HL-60 (cell line): ENCODE data around the gene CFAP69.
"Not testable (repeated sequence)": the region's sequence is repeated elsewhere in the genome, so short reads cannot be mapped to it uniquely, and the experiment has no call there.

Experiments used
- DNase-seq, 2 experiments: peaks; one replicate each; pipeline ENCODE4 v3.0.0-alpha.2; 2010 to 2020; ENCODE audit warnings: low read depth in 1 of 2, low spot score in 1 of 2
- H3K27ac ChIP-seq: fragments of 250-450 bp; sonication (Bioruptor Pico); replicated peaks from 2 replicates; pipeline ENCODE4 v1.5.1; 2020; ENCODE audit warnings: mild to moderate bottlenecking, moderate library complexity
- H3K27me3 ChIP-seq: fragments of 250-450 bp; sonication (Bioruptor Pico); 2 replicates; pipeline ENCODE4 v1.5.1; 2021; ENCODE audit warnings: mild to moderate bottlenecking, moderate library complexity; ENCODE audit not compliant: insufficient read depth, poor library complexity, severe bottlenecking
- H3K4me3 ChIP-seq: replicated peaks from 2 replicates; pipeline ENCODE4 v1.5.1; 2011; ENCODE audit warnings: mild to moderate bottlenecking, control low read depth, low read length; ENCODE audit not compliant: insufficient read depth
- GABPA ChIP-seq: IDR thresholded peaks from 2 replicates; pipeline ENCODE4 v1.6.1; 2012; ENCODE audit warnings: low read depth
- POLR2AphosphoS5 ChIP-seq: IDR thresholded peaks from 2 replicates; pipeline ENCODE4 v1.6.1; 2012; ENCODE audit warnings: low read depth
- SPI1 ChIP-seq: IDR thresholded peaks from 2 replicates; pipeline ENCODE4 v1.6.1; 2012; ENCODE audit warnings: low read depth, mild to moderate bottlenecking, borderline replicate concordance
- TF ChIP-seq, protein P1 (sequence below): IDR thresholded peaks from 2 replicates; pipeline ENCODE4 v1.6.1; 2012; ENCODE audit warnings: low read depth; ENCODE audit not compliant: insufficient replicate concordance
- TF ChIP-seq, protein P2 (sequence below): IDR thresholded peaks from one replicate; pipeline ENCODE4 v1.5.1; 2011; ENCODE audit warnings: low read length, control low read depth, inconsistent platforms; ENCODE audit not compliant: insufficient read depth

The CFAP69 gene

DNA sequence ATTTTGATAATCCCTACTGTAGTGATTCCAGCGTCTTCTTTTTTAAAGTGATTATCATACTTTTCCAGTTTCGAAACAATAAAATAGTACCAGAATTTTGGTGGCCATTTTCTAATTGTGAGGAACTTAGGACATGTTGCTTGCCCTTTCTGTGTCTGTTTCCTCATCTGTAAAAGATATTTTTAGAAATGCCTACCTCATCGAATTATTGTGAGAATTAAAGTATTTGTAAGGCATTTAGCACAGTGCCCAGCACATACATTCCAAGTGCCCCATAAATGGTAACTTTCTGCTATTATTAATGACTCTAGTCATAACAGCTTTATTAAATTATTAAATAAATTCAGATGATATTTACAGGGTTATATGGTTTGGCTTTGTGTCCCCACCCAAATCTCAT, 3.7 kb downstream of the CFAP69 start:
- H3K27me3 ChIP-seq: peaks cover 4% of the 10 kb centered on the region
- no peak overlapping the region for H3K27ac ChIP-seq
- TF ChIP-seq, protein P1, sequence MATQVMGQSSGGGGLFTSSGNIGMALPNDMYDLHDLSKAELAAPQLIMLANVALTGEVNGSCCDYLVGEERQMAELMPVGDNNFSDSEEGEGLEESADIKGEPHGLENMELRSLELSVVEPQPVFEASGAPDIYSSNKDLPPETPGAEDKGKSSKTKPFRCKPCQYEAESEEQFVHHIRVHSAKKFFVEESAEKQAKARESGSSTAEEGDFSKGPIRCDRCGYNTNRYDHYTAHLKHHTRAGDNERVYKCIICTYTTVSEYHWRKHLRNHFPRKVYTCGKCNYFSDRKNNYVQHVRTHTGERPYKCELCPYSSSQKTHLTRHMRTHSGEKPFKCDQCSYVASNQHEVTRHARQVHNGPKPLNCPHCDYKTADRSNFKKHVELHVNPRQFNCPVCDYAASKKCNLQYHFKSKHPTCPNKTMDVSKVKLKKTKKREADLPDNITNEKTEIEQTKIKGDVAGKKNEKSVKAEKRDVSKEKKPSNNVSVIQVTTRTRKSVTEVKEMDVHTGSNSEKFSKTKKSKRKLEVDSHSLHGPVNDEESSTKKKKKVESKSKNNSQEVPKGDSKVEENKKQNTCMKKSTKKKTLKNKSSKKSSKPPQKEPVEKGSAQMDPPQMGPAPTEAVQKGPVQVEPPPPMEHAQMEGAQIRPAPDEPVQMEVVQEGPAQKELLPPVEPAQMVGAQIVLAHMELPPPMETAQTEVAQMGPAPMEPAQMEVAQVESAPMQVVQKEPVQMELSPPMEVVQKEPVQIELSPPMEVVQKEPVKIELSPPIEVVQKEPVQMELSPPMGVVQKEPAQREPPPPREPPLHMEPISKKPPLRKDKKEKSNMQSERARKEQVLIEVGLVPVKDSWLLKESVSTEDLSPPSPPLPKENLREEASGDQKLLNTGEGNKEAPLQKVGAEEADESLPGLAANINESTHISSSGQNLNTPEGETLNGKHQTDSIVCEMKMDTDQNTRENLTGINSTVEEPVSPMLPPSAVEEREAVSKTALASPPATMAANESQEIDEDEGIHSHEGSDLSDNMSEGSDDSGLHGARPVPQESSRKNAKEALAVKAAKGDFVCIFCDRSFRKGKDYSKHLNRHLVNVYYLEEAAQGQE: no peak
- no peak for DNase-seq
- H3K4me3 ChIP-seq: no peak overlapping the region

DNA sequence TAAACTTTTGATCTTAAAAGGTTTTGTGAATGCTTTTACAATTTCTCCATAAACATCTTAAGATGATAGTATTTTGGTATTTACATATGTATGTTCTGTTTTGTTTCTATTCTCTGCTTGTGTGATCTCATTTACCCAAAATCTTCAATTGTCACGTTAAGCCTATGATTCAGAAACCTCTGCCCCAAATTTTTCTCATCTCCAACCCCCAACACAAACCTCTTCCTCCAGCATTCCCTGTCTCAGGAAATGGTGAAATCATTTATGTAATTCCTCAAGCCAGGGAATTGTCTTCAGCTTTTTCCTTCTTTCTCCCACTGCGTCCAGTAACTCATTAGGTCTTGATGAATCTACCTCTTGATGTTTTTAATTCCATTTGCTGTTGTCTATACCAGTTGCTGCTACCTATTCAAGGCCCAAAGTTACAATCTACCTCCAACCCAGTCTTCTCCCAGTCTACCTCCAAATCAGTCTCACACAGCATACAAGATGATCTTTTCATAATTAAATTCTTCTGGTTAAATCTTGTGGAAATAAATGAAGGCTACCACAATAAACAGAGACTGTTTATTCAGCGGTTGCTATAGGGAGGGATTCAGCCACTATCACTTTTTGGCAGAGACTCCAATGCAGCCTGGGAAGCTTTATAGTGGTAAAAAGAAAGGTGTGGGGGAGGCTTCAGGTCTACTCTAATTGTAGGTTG, 5.8 kb downstream of the CFAP69 start:
- no peak for DNase-seq
- H3K27ac ChIP-seq: no peak overlapping the region
- H3K4me3 ChIP-seq: no peak overlapping the region
- H3K27me3 ChIP-seq: peaks cover 4% of the 10 kb centered on the region
- TF ChIP-seq GABPA (no peak), POLR2AphosphoS5 (no peak), SPI1 (no peak)
- TF ChIP-seq, protein P2, sequence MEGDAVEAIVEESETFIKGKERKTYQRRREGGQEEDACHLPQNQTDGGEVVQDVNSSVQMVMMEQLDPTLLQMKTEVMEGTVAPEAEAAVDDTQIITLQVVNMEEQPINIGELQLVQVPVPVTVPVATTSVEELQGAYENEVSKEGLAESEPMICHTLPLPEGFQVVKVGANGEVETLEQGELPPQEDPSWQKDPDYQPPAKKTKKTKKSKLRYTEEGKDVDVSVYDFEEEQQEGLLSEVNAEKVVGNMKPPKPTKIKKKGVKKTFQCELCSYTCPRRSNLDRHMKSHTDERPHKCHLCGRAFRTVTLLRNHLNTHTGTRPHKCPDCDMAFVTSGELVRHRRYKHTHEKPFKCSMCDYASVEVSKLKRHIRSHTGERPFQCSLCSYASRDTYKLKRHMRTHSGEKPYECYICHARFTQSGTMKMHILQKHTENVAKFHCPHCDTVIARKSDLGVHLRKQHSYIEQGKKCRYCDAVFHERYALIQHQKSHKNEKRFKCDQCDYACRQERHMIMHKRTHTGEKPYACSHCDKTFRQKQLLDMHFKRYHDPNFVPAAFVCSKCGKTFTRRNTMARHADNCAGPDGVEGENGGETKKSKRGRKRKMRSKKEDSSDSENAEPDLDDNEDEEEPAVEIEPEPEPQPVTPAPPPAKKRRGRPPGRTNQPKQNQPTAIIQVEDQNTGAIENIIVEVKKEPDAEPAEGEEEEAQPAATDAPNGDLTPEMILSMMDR: no peak
- TF ChIP-seq, protein P1: no peak

DNA sequence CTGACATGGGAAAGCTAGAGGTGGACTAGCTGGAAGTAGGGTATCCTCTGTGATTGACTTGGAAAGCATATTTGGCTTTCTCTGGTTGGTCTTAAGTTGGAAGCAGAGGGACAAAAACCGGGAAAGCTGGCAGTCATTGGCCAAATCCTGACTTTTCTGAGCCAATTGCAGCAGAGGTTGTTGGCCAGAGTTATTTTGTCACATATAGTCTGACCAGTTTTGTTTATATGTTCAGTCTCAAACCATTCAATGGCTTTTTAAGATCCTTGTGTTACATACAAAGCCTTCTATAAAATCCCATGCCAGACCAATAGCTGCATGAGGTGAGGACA, 6.3 kb downstream of the CFAP69 start:
- H3K4me3 ChIP-seq: no peak overlapping the region
- no peak for DNase-seq
- H3K27ac ChIP-seq: no peak overlapping the region
- no peak for TF ChIP-seq SPI1
- TF ChIP-seq GABPA: no peak
- TF ChIP-seq, protein P1: no peak
- TF ChIP-seq POLR2AphosphoS5: no peak
- TF ChIP-seq, protein P2: no peak
- peaks cover 4% of the 10 kb centered on the region for H3K27me3 ChIP-seq

DNA sequence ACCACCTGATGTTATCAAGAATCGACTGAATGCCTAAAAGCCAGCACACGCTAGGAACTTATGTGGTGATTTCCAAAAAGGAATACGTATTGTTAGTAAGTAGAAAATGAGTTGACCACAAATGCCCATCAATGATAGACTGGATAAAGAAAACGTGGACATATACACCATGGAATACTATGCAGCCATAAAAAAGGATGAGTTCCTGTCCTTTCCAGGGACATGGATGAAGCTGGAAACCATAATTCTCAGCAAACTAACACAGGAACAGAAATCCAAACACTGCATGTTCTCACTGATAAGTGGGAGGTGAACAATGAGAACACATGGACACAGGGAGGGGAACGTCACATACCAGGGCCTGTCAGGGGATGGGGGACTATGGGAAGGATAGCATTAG, 11.0 kb downstream of the CFAP69 start:
- H3K4me3 ChIP-seq, DNase-seq, H3K27ac ChIP-seq, H3K27me3 ChIP-seq: not testable (repeated sequence)
